HT-29 (cell line): Measurements from ENCODE around the gene LDHAL6A. TPM values are rescaled to one million over a fixed set of nuclear protein-coding genes. Genes with fewer than 3 reads are reported as not detected.

Source experiments
- DNase-seq: peaks from one replicate; pipeline ENCODE4 v3.0.0-alpha.2; 2015; ENCODE audit warnings: low spot score
- total RNA-seq: library from RNA; depleted of rRNA; stranded (reverse); fragments of >200 nt; shearing (Covaris generic); gene quantifications from 2 replicates; pipeline ENCODE4 v1.2.3, GENCODE V29; 2014; rRNA removed

Gene LDHAL6A
- not detected in 2 replicates for total RNA-seq

GRCh38 chr11:18455686-18456372 lies at the start of gene LDHAL6A:
TSS of gene LDHAL6A (plus strand) at chr11:18455856. CDS start at chr11:18456681, 825 bp downstream.
- DNase-seq, result no peak

GRCh38 chr11:18407400-18407799 lies 48.3 kb upstream of the LDHAL6A start:
- DNase-seq, result peak; percentile 77

GRCh38 chr11:18408558-18409291 lies 46.9 kb upstream of the LDHAL6A start:
- peak; percentile 22 for DNase-seq

GRCh38 chr11:18416459-18416858 lies 39.2 kb upstream of the LDHAL6A start:
- no peak for DNase-seq

- DNase-seq, result no peak
Measured at GRCh38 chr11:18419040-18419439, 36.6 kb upstream of the LDHAL6A start.

- no peak for DNase-seq
Measured at GRCh38 chr11:18420067-18420466, 35.6 kb upstream of the LDHAL6A start.

- no peak for DNase-seq
Measured at GRCh38 chr11:18427240-18427639, 28.4 kb upstream of the LDHAL6A start.

GRCh38 chr11:18429332-18429731 lies 26.3 kb upstream of the LDHAL6A start:
- DNase-seq, result no peak

- no peak for DNase-seq
Measured at GRCh38 chr11:18438691-18439090, 17.0 kb upstream of the LDHAL6A start.

GRCh38 chr11:18449251-18449650 lies 6.4 kb upstream of the LDHAL6A start:
- DNase-seq, result no peak

GRCh38 chr11:18452927-18453326 lies 2.7 kb upstream of the LDHAL6A start:
- DNase-seq, result no peak

- peak; percentile 27 for DNase-seq
Measured at GRCh38 chr11:18457450-18457849, 1.8 kb downstream of the LDHAL6A start.

- no peak for DNase-seq
Measured at GRCh38 chr11:18459634-18460033, 4.0 kb downstream of the LDHAL6A start.

- DNase-seq, result no peak
Measured at GRCh38 chr11:18461909-18462308, 6.3 kb downstream of the LDHAL6A start.

- DNase-seq, result no peak
Measured at GRCh38 chr11:18463439-18463838, 7.8 kb downstream of the LDHAL6A start.

- DNase-seq, result no peak
Measured at GRCh38 chr11:18466402-18466801, 10.7 kb downstream of the LDHAL6A start.

GRCh38 chr11:18468059-18468458 lies 12.4 kb downstream of the LDHAL6A start:
- DNase-seq, result no peak

GRCh38 chr11:18468961-18469360 lies 13.3 kb downstream of the LDHAL6A start:
- DNase-seq, result no peak

GRCh38 chr11:18471995-18472394 lies 16.3 kb downstream of the LDHAL6A start:
- no peak for DNase-seq

- DNase-seq, result no peak
Measured at GRCh38 chr11:18472587-18472986, 16.9 kb downstream of the LDHAL6A start.

GRCh38 chr11:18479063-18479462 lies 23.4 kb downstream of the LDHAL6A start:
- no peak for DNase-seq

GRCh38 chr11:18485913-18486528 lies 30.4 kb downstream of the LDHAL6A start:
- no peak for DNase-seq

- DNase-seq, result no peak
Measured at GRCh38 chr11:18490319-18490718, 34.7 kb downstream of the LDHAL6A start.
